Sigmoid colon (tissue), 4 donors: Measurements from ENCODE around the gene PARP2.

Experiments used
- EP300 ChIP-seq, 4 donors: sonication (generic); formaldehyde crosslinking; IDR thresholded peaks; one replicate each; pipeline ENCODE4 v1.6.1; 2017; ENCODE audit warnings: antibody characterized with exemption in 4 of 4
- POLR2A ChIP-seq, 2 donors: fragments of 450-650 bp; IDR thresholded peaks; one replicate each; pipeline ENCODE4 v1.6.1; 2016; ENCODE audit warnings: antibody characterized with exemption in 2 of 2, mild to moderate bottlenecking in 2 of 2, moderate library complexity in 2 of 2
- POLR2AphosphoS5 ChIP-seq, 4 donors: sonication (generic); formaldehyde crosslinking; IDR thresholded peaks; one replicate each; pipeline ENCODE4 v1.6.1; 2017; ENCODE audit warnings: antibody characterized with exemption in 4 of 4
- TF ChIP-seq, protein P1 (sequence below), 4 experiments: fragments of 450-650 bp in 3 of 4; fragments of 200-600 bp in 1 of 4; IDR thresholded peaks; one replicate each; pipeline ENCODE4 v1.5.1; 2016 to 2019; ENCODE audit warnings: antibody characterized with exemption in 4 of 4, mild to moderate bottlenecking in 3 of 4, moderate library complexity in 2 of 4

DNA sequence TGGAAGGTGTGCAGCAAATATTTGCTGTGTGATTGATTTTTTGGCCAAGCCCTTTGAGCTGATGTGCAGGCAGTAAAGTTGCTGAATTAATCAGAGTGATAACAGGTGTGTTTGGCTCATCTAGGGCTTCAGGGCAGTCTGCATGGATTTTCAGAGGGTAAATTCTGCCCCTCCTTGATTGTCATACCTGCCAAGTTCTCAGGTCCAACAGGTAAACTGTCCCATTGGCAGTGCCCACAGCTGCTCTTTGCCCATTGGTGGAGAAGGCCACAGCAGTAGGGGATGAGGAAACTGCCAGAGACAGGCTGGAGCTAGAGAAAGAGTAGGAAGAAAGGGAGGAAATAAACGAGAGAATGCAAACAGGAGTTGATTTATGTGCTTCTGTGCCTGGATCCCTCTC is 36.3 kb downstream of the PARP2 start:
- TF ChIP-seq, protein P1, sequence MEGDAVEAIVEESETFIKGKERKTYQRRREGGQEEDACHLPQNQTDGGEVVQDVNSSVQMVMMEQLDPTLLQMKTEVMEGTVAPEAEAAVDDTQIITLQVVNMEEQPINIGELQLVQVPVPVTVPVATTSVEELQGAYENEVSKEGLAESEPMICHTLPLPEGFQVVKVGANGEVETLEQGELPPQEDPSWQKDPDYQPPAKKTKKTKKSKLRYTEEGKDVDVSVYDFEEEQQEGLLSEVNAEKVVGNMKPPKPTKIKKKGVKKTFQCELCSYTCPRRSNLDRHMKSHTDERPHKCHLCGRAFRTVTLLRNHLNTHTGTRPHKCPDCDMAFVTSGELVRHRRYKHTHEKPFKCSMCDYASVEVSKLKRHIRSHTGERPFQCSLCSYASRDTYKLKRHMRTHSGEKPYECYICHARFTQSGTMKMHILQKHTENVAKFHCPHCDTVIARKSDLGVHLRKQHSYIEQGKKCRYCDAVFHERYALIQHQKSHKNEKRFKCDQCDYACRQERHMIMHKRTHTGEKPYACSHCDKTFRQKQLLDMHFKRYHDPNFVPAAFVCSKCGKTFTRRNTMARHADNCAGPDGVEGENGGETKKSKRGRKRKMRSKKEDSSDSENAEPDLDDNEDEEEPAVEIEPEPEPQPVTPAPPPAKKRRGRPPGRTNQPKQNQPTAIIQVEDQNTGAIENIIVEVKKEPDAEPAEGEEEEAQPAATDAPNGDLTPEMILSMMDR (IDR thresholded peaks at IDR 0.05): no peak
- TF ChIP-seq EP300 (IDR thresholded peaks at IDR 0.05): no peak
- TF ChIP-seq POLR2AphosphoS5 (IDR thresholded peaks at IDR 0.05): no peak
- no peak for TF ChIP-seq POLR2A (IDR thresholded peaks at IDR 0.05)
